ENCODE results near the gene IGF2BP2.
"Not testable (repeated sequence)": the region's sequence is repeated elsewhere in the genome, so short reads cannot be mapped to it uniquely, and the experiment has no call there.

The IGF2BP2 gene

GRCh38 chr3:185797993-185798830 is 26.6 kb downstream of the IGF2BP2 start:
- FAIRE-seq = no peak

GRCh38 chr3:185797108-185797881 is 27.5 kb downstream of the IGF2BP2 start:
- no peak for FAIRE-seq

DNA sequence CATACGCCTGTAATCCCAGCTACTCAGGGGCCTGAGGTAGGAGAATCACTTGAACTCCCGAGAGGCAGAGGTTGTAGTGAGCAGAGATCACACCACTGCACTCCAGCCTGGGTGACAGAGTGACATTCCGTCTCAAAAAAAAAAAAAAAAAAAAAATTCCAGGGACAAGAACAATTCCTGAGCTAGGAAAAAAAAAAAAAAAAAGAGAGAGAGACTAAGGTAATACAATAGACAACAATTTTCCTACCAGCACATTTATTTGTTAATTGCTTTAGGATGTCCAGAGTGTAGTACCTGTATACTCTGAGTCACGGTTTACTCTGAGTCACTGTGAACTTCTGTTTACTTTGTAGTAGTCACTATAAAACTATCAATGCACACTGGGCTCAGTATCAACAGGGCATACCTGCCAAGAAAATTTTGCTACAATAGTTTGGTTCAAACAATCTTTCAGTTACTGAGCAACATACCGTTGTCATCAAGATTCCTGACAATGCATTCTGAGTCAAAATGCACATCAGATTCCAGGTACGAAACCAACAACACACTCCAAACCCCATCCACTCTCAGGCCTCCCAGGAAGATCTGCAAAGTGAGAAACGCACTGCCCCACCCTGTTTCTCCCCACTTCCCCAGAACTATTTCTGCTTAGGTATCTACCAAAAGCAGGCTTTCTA is 28.3 kb downstream of the IGF2BP2 start:
- no peak for FAIRE-seq

GRCh38 chr3:185793381-185793780 is 31.5 kb downstream of the IGF2BP2 start:
- FAIRE-seq = no peak

DNA sequence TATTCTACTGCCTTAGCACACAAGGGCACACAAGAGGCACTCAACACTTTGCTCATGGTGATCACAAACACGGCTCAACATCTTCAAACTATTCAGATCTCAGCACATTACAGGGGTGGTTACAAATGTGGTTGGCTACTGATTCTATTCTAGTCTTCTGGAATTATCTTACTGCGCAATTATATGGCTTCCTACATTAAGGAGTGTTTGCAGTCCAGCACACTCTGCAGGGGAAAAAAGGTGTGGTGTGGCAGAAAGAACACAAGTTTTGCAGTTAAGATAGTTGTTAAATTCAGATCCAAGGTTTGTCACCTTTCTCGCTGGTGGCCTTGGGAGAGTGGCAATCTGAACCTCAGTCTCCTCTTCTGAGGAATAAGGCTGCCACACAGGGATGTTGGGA is 31.9 kb downstream of the IGF2BP2 start:
- FAIRE-seq = no peak

DNA sequence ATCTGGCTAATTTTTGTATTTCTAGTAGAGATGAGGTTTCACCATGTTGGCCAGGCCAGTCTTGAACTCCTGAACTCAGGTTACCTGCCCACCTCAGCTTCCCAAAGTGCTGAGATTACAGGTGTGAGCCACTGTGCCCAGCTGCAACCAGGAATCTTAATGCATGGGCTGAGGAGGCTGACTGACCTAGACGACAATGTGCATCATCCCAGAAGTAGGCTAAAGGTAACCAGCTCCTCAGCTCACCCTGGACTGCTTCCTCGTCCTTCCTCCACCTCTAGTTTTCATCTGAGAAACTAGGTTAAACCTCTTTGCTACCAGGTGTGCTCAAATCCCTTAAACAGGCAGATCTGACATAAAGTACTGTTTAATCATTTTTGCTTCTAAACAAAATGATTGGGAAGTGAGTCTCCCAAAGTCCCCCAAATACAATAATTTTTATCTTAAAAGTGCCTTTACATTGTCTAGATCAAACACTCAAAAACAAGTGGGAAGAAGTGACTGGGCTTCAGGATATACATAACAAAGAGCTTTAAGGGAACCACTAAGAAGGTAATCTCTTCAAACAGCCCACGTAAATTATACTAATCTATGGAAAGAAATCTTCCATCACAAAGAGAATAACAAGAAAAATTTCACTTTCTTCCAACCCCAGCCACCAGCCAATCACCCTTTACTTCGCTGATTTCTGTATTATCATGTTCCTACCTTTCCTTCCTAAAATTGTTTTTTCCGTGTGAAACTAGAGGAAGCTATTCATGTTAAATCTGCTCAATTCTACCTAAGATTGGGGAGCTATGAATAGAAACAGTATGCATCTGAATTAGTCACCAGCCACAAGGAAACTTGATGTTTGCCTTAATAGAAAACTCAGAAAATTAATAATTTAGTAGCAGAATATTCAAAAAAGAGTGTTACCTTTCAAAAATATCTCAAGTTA is 34.7 kb downstream of the IGF2BP2 start:
- FAIRE-seq = no peak

DNA sequence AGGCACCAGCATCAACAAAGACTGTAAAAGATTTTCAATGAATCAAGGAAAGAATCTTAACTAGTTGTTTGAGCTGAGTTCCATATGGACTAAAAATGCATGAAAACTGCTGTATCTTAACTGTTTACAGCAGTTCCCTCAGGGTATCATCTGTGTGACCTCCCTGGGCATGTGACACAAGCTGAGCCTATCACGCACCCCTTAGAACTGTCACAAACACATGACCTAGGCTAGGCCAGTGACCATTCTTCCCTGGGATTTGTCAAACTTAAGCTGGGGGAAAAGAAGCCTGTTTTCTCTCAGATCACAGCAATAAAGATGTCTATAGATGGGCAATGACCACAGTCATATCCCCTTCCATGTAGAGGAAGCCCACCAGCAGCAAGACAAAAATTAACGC is 35.7 kb downstream of the IGF2BP2 start:
- FAIRE-seq = no peak

- no peak for FAIRE-seq
Observed at GRCh38 chr3:185788292-185788691, 36.5 kb downstream of the IGF2BP2 start.

DNA sequence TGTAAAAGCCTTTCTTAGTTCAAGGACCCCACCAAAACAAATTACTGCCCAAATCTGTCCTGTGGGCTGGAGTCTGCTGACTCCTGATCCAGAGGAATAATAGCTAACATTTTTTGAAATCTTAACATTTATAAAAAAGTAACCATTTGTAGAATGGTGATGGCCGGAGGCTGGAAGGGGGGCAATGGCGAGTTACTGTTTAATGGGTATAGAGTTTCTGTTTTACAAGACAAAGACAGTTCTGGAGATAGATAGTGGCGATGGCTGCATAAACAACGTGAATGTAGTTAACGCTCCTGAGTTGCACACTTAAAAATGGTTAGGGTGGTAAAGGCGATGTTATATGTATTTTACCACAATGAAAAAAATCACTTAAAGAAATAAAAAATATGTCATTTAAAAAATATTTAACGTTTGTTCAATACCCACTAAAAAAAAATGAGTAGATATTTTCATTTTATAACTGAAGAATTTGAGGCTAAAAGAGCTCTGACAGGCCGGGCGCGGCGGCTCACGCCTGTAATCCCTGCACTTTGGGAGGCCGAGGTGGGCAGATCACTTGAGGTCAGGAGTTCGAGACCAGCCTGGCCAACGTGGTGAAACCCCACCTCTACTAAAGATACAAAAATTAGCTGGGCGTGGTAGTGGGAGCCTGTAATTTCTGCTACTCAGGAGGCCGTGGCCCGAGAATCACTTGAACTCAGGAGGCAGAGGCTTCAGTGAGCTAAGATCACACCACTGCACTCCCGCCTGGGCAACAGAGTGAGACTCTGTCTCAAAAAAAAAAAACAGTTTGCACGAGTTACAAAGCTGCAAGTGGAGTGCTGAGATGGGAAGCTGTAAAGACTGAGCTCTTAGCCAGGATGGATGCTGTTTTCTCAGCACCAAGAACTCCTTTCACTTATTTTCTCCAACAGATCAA is 37.6 kb downstream of the IGF2BP2 start:
- no peak for FAIRE-seq

DNA sequence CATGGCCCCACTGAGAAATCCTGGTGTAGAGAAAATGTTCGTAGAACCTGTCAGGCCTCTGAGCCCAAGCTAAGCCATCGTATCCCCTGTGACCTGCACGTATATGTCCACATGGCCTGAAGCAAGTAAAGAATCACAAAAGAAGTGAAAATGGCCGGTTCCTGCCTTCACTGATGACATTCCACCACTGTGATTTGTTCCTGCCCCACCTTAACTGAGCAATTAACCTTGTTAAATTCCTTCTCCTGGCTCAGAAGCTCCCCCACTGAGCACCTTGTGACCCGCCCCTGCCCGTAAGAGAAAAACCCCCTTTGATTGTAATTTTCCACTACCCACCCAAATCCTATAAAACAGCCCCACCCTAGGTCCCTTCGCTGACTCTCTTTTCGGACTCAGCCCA is 38.6 kb downstream of the IGF2BP2 start:
- not testable (repeated sequence) for FAIRE-seq

- FAIRE-seq = no peak
Observed at GRCh38 chr3:185784317-185784716, 40.5 kb downstream of the IGF2BP2 start.

- no peak for FAIRE-seq
Observed at GRCh38 chr3:185781759-185782158, 43.1 kb downstream of the IGF2BP2 start.

- no peak for FAIRE-seq
Observed at GRCh38 chr3:185779461-185779860, 45.4 kb downstream of the IGF2BP2 start.

DNA sequence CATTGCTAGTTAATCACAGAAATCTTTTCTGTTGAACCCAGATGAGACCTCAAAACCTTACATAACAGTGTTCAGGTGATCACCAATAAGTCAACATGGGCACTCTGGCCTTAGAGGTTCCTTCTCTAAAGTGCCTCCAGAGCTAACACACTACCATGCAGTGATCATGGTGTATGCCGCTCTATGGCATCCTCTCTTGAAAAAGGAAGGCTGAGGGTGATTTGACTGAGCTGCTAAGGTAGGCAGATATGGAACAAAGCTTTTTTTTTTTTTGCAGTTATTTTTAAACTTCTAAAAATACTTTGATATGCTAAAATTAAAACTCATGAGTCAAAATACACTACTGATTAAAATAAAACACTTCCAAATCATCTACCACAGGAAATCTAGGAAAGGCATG is 46.0 kb downstream of the IGF2BP2 start:
- no peak for FAIRE-seq

GRCh38 chr3:185778094-185778493 is 46.7 kb downstream of the IGF2BP2 start:
- no peak for FAIRE-seq

- FAIRE-seq = no peak
Observed at GRCh38 chr3:185770109-185770508, 54.7 kb downstream of the IGF2BP2 start.

GRCh38 chr3:185768578-185768982 is 56.3 kb downstream of the IGF2BP2 start:
- FAIRE-seq = not testable (repeated sequence)

GRCh38 chr3:185767002-185767688 is 57.7 kb downstream of the IGF2BP2 start:
- FAIRE-seq = no peak

- FAIRE-seq = no peak
Observed at GRCh38 chr3:185766329-185767001, 58.4 kb downstream of the IGF2BP2 start.

DNA sequence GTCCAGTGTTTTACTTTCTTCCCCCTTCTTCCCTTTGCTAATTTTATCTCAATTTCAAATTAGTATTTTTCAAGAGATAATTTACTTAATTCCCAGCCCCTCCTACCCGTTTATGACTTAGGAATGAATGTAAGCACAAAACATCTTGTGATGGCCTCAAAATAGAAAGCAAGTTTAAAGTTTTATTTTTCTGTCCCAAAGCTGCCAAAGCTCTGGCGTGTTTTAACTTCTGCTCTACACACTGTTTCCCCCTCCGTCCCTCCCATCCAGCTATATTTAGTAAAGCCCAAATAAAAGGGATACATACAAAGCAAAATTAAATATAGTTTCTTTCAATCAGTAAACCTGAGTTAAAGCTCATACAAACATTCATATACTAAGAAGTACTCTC is 59.9 kb downstream of the IGF2BP2 start:
- FAIRE-seq = no peak

Data from A204.1 (cell line).